NOMO-1 (cell line): ENCODE measurements around the gene BBS12.
A peak's percentile ranks its signal among the peaks of the same experiment; 100 is the strongest.

Source experiments
- DNase-seq, 2 experiments: peaks; one replicate each; lab custom pipeline; 2025; ENCODE audit not compliant: unreplicated experiment in 2 of 2; lab: John Stamatoyannopoulos, UW

Gene BBS12

GRCh38 chr4:122711919-122712318, 20.6 kb upstream of the BBS12 start:
- DNase-seq = peak in 1 of 2 experiments; percentile 44

- peak; percentile 71 to 83 for DNase-seq
Observed at GRCh38 chr4:122712782-122713181, 19.7 kb upstream of the BBS12 start.

- DNase-seq = no peak
Observed at GRCh38 chr4:122715221-122715620, 17.3 kb upstream of the BBS12 start.

GRCh38 chr4:122716825-122717448, 15.6 kb upstream of the BBS12 start:
- peak; percentile 28 for DNase-seq

GRCh38 chr4:122718281-122718680, 14.2 kb upstream of the BBS12 start:
- DNase-seq = no peak

GRCh38 chr4:122722256-122722655, 10.2 kb upstream of the BBS12 start:
- no peak for DNase-seq

GRCh38 chr4:122728856-122729255, 3.6 kb upstream of the BBS12 start:
- DNase-seq = no peak

- DNase-seq = no peak
Observed at GRCh38 chr4:122731676-122732075, 828 bp upstream of the BBS12 start.

- no peak for DNase-seq
Observed at GRCh38 chr4:122733787-122734120, 1.2 kb downstream of the BBS12 start.

- DNase-seq = peak; percentile 29 to 51
Observed at GRCh38 chr4:122739174-122739573, 6.7 kb downstream of the BBS12 start.

GRCh38 chr4:122742933-122743829, 10.7 kb downstream of the BBS12 start:
- no peak for DNase-seq

GRCh38 chr4:122744229-122744628, 11.7 kb downstream of the BBS12 start:
- DNase-seq = peak; percentile 80 to 94

GRCh38 chr4:122746485-122746965, 14.0 kb downstream of the BBS12 start:
- DNase-seq = peak in 1 of 2 experiments; percentile 33

GRCh38 chr4:122747068-122747467, 14.6 kb downstream of the BBS12 start:
- DNase-seq = no peak

- no peak for DNase-seq
Observed at GRCh38 chr4:122747883-122748282, 15.4 kb downstream of the BBS12 start.

- DNase-seq = no peak
Observed at GRCh38 chr4:122749704-122750454, 17.4 kb downstream of the BBS12 start.

GRCh38 chr4:122755675-122756074, 23.2 kb downstream of the BBS12 start:
- DNase-seq = no peak

GRCh38 chr4:122758033-122758432, 25.5 kb downstream of the BBS12 start:
- DNase-seq = peak; percentile 21 to 58

- no peak for DNase-seq
Observed at GRCh38 chr4:122759639-122760310, 27.3 kb downstream of the BBS12 start.

- DNase-seq = peak; percentile 38 to 60
Observed at GRCh38 chr4:122762520-122762919, 30.0 kb downstream of the BBS12 start.
